ENCODE results near the gene AHCYL2.
"Not testable (repeated sequence)": the region's sequence is repeated elsewhere in the genome, so short reads cannot be mapped to it uniquely, and the experiment has no call there.

The AHCYL2 gene

GRCh38 chr7:129271500-129272355, 46.9 kb downstream of the AHCYL2 start:
- peaks cover 11% of the 10 kb centered on the region for H3K4me1 Mint-ChIP-seq
- DNase-seq (ENCODE audit: low spot score in 2 of 2) (peak; percentile 58 to 67), ATAC-seq (ENCODE audit: low read depth) (peak; percentile 79)
- peak overlapping the region; percentile 74 for H3K4me3 Mint-ChIP-seq
- peaks cover 7% of the 10 kb centered on the region for H3K36me3 Mint-ChIP-seq
- no peaks in the 10 kb centered on the region for H3K27me3 Mint-ChIP-seq
- H3K9me3 Mint-ChIP-seq, result no peaks in the 10 kb centered on the region
- peak overlapping the region; percentile 11 for H3K27ac Mint-ChIP-seq

- Mint-ChIP-seq H3K27ac (no peak overlapping the region), H3K36me3 (peaks cover 9% of the 10 kb centered on the region), H3K4me3 (no peak overlapping the region), H3K4me1 (peaks cover 11% of the 10 kb centered on the region), H3K9me3 (no peaks in the 10 kb centered on the region), H3K27me3 (no peaks in the 10 kb centered on the region)
- no peak for DNase-seq (ENCODE audit: low spot score in 2 of 2)
- ATAC-seq (ENCODE audit: low read depth), result no peak
Observed at GRCh38 chr7:129273936-129274335, 49.1 kb downstream of the AHCYL2 start.

- no peak for ATAC-seq (ENCODE audit: low read depth)
- H3K27me3 Mint-ChIP-seq, result no peaks in the 10 kb centered on the region
- no peak overlapping the region for H3K27ac Mint-ChIP-seq
- H3K4me1 Mint-ChIP-seq, result peaks cover 3% of the 10 kb centered on the region
- no peak overlapping the region for H3K4me3 Mint-ChIP-seq
- peaks cover 9% of the 10 kb centered on the region for H3K36me3 Mint-ChIP-seq
- no peaks in the 10 kb centered on the region for H3K9me3 Mint-ChIP-seq
- DNase-seq (ENCODE audit: low spot score in 2 of 2), result no peak
Observed at GRCh38 chr7:129277629-129278028, 52.8 kb downstream of the AHCYL2 start.

GRCh38 chr7:129278688-129279087, 53.9 kb downstream of the AHCYL2 start:
- peaks cover 3% of the 10 kb centered on the region for H3K4me1 Mint-ChIP-seq
- no peaks in the 10 kb centered on the region for H3K27me3 Mint-ChIP-seq
- DNase-seq (ENCODE audit: low spot score in 2 of 2) (no peak), ATAC-seq (ENCODE audit: low read depth) (no peak)
- peaks cover 9% of the 10 kb centered on the region for H3K36me3 Mint-ChIP-seq
- no peaks in the 10 kb centered on the region for H3K9me3 Mint-ChIP-seq
- H3K27ac Mint-ChIP-seq, result peak overlapping the region; percentile 14
- H3K4me3 Mint-ChIP-seq, result no peak overlapping the region

GRCh38 chr7:129279757-129280156, 54.9 kb downstream of the AHCYL2 start:
- no peak for DNase-seq (ENCODE audit: low spot score in 2 of 2)

GRCh38 chr7:129281163-129281562, 56.3 kb downstream of the AHCYL2 start:
- no peaks in the 10 kb centered on the region for H3K27me3 Mint-ChIP-seq
- no peaks in the 10 kb centered on the region for H3K9me3 Mint-ChIP-seq
- H3K27ac Mint-ChIP-seq, result no peak overlapping the region
- ATAC-seq (ENCODE audit: low read depth), result no peak
- peaks cover 4% of the 10 kb centered on the region for H3K36me3 Mint-ChIP-seq
- H3K4me1 Mint-ChIP-seq, result peaks cover 5% of the 10 kb centered on the region
- DNase-seq (ENCODE audit: low spot score in 2 of 2), result no peak
- H3K4me3 Mint-ChIP-seq, result no peak overlapping the region

More at GRCh38 chr7:129279757-129280156, 54.9 kb downstream of the AHCYL2 start:
- Mint-ChIP-seq H3K27ac (no peak overlapping the region), H3K4me3 (no peak overlapping the region), H3K27me3 (no peaks in the 10 kb centered on the region), H3K36me3 (peaks cover 4% of the 10 kb centered on the region), H3K9me3 (no peaks in the 10 kb centered on the region), H3K4me1 (peaks cover 5% of the 10 kb centered on the region)
- no peak for ATAC-seq (ENCODE audit: low read depth)

GRCh38 chr7:129282865-129283264, 58.0 kb downstream of the AHCYL2 start:
- peaks cover 4% of the 10 kb centered on the region for H3K36me3 Mint-ChIP-seq
- H3K27ac Mint-ChIP-seq, result no peak overlapping the region
- ATAC-seq (ENCODE audit: low read depth) (no peak), DNase-seq (ENCODE audit: low spot score in 2 of 2) (no peak)
- no peaks in the 10 kb centered on the region for H3K27me3 Mint-ChIP-seq
- no peak overlapping the region for H3K4me3 Mint-ChIP-seq
- peaks cover 5% of the 10 kb centered on the region for H3K4me1 Mint-ChIP-seq
- no peaks in the 10 kb centered on the region for H3K9me3 Mint-ChIP-seq

- peaks cover 5% of the 10 kb centered on the region for H3K4me1 Mint-ChIP-seq
- H3K27ac Mint-ChIP-seq, result no peak overlapping the region
- ATAC-seq (ENCODE audit: low read depth), result no peak
- H3K9me3 Mint-ChIP-seq, result no peaks in the 10 kb centered on the region
- no peak overlapping the region for H3K4me3 Mint-ChIP-seq
- no peak for DNase-seq (ENCODE audit: low spot score in 2 of 2)
- H3K36me3 Mint-ChIP-seq, result peaks cover 4% of the 10 kb centered on the region
- no peaks in the 10 kb centered on the region for H3K27me3 Mint-ChIP-seq
Observed at GRCh38 chr7:129283936-129284335, 59.1 kb downstream of the AHCYL2 start.

GRCh38 chr7:129285111-129285510, 60.3 kb downstream of the AHCYL2 start:
- Mint-ChIP-seq H3K9me3 (no peaks in the 10 kb centered on the region), H3K27ac (no peak overlapping the region), H3K4me1 (peaks cover 2% of the 10 kb centered on the region), H3K27me3 (no peaks in the 10 kb centered on the region), H3K4me3 (no peak overlapping the region), H3K36me3 (peaks cover 4% of the 10 kb centered on the region)
- DNase-seq (ENCODE audit: low spot score in 2 of 2) (no peak), ATAC-seq (ENCODE audit: low read depth) (no peak)

GRCh38 chr7:129292861-129293260, 68.0 kb downstream of the AHCYL2 start:
- Mint-ChIP-seq H3K9me3 (no peaks in the 10 kb centered on the region), H3K27ac (no peak overlapping the region), H3K4me3 (no peak overlapping the region), H3K36me3 (peaks cover 2% of the 10 kb centered on the region), H3K4me1 (no peaks in the 10 kb centered on the region), H3K27me3 (no peaks in the 10 kb centered on the region)
- DNase-seq (ENCODE audit: low spot score in 2 of 2), result no peak
- ATAC-seq (ENCODE audit: low read depth), result no peak

- Mint-ChIP-seq H3K4me3 (no peak overlapping the region), H3K27me3 (no peaks in the 10 kb centered on the region), H3K27ac (no peak overlapping the region), H3K9me3 (no peaks in the 10 kb centered on the region), H3K4me1 (no peaks in the 10 kb centered on the region), H3K36me3 (no peaks in the 10 kb centered on the region)
- no peak for DNase-seq (ENCODE audit: low spot score in 2 of 2)
- no peak for ATAC-seq (ENCODE audit: low read depth)
Observed at GRCh38 chr7:129295015-129295423, 70.2 kb downstream of the AHCYL2 start.

- ATAC-seq (ENCODE audit: low read depth) (peak; percentile 34), DNase-seq (ENCODE audit: low spot score in 2 of 2) (peak; percentile 16 to 34)
- peaks cover 6% of the 10 kb centered on the region for H3K36me3 Mint-ChIP-seq
- H3K27ac Mint-ChIP-seq, result no peak overlapping the region
- no peak overlapping the region for H3K4me3 Mint-ChIP-seq
- H3K27me3 Mint-ChIP-seq, result no peaks in the 10 kb centered on the region
- peaks cover 3% of the 10 kb centered on the region for H3K9me3 Mint-ChIP-seq
- no peaks in the 10 kb centered on the region for H3K4me1 Mint-ChIP-seq
Observed at GRCh38 chr7:129298268-129298893, 73.6 kb downstream of the AHCYL2 start.

GRCh38 chr7:129299889-129300288, 75.1 kb downstream of the AHCYL2 start:
- no peak overlapping the region for H3K4me3 Mint-ChIP-seq
- H3K9me3 Mint-ChIP-seq, result peaks cover 7% of the 10 kb centered on the region
- peaks cover 2% of the 10 kb centered on the region for H3K4me1 Mint-ChIP-seq
- ATAC-seq (ENCODE audit: low read depth) (no peak), DNase-seq (ENCODE audit: low spot score in 2 of 2) (no peak)
- no peaks in the 10 kb centered on the region for H3K27me3 Mint-ChIP-seq
- no peak overlapping the region for H3K27ac Mint-ChIP-seq
- peaks cover 16% of the 10 kb centered on the region for H3K36me3 Mint-ChIP-seq

GRCh38 chr7:129300299-129300698, 75.5 kb downstream of the AHCYL2 start:
- ATAC-seq (ENCODE audit: low read depth); H3K4me3 Mint-ChIP-seq; H3K9me3 Mint-ChIP-seq; DNase-seq (ENCODE audit: low spot score in 2 of 2); H3K4me1 Mint-ChIP-seq; H3K27ac Mint-ChIP-seq; H3K27me3 Mint-ChIP-seq: not testable (repeated sequence)
- peaks cover 16% of the 10 kb centered on the region for H3K36me3 Mint-ChIP-seq

Data from memory B cell (primary cell).